H1 (cell line): Measurements from ENCODE around the gene FXYD5. TPM values are rescaled to one million over a fixed set of nuclear protein-coding genes. Genes with fewer than 3 reads are reported as not detected.

ENCODE experiments used
- BCL11A ChIP-seq, 2 experiments: IDR thresholded peaks; one replicate each; pipeline ENCODE4 v1.6.1; 2011; ENCODE audit warnings: low read depth in 2 of 2, low read length in 2 of 2, mild to moderate bottlenecking in 2 of 2
- CHD2 ChIP-seq: IDR thresholded peaks from 2 replicates; pipeline ENCODE4 v1.6.1; 2012; ENCODE audit warnings: low read length, improper control_type of control experiment
- EP300 ChIP-seq, 2 experiments: IDR thresholded peaks; 1 replicate in 1 of 2; 2 replicates in 1 of 2; pipeline ENCODE4 v1.6.1; 2011 to 2012; ENCODE audit warnings: low read depth in 2 of 2, low read length in 2 of 2, mild to moderate bottlenecking in 2 of 2, borderline replicate concordance in 1 of 2, inconsistent platforms in 1 of 2, moderate library complexity in 1 of 2
- HDAC2 ChIP-seq, 2 experiments: fragments of 300-600 bp in 1 of 2; sonication (generic) in 1 of 2; IDR thresholded peaks; 2 replicates each; pipeline ENCODE4 v1.6.1; 2011 to 2012; ENCODE audit warnings: low read depth in 2 of 2, low read length in 2 of 2, mild to moderate bottlenecking in 2 of 2, moderate library complexity in 2 of 2, borderline replicate concordance in 1 of 2, inconsistent platforms in 1 of 2
- MAFK ChIP-seq: IDR thresholded peaks from 2 replicates; pipeline ENCODE4 v1.6.1; 2012; ENCODE audit warnings: low read depth, mild to moderate bottlenecking, improper control_type of control experiment, low read length
- SP1 ChIP-seq: IDR thresholded peaks from 2 replicates; pipeline ENCODE4 v1.6.1; 2011; ENCODE audit warnings: low read depth, low read length
- TEAD4 ChIP-seq: IDR thresholded peaks from 2 replicates; pipeline ENCODE4 v1.6.1; 2012; ENCODE audit warnings: low read depth, low read length, inconsistent platforms, mixed read lengths
- polyA plus RNA-seq, 7 experiments: library from polyadenylated mRNA; depleted of rRNA in 3 of 7; stranded (reverse) in 5 of 7; unstranded in 2 of 7; fragments of >200 nt in 5 of 7; fragments of 200-250 nt in 2 of 7; gene quantifications; 1 replicate in 5 of 7; 2 replicates in 1 of 7; 4 replicates in 1 of 7; pipeline versions ENCODE4 v1.2.1 to v1.2.3, GENCODE V29; 2011 to 2013; ENCODE audit warnings: missing spikeins in 2 of 7, mixed read lengths in 2 of 7
- total RNA-seq: library from RNA; stranded (reverse); fragmentation: NEBNext Ultra II Directional; extraction: Animal tissue kit (Norgen Biotek cat#: 25700); gene quantifications from 2 replicates; pipeline ENCODE4 v1.2.1, GENCODE V29; 2021
- TF ChIP-seq, protein P1 (sequence below): fragments of 300-600 bp; sonication (generic); IDR thresholded peaks from 2 replicates; pipeline ENCODE4 v1.7.1; 2012; ENCODE audit warnings: low read length, moderate library complexity, mild to moderate bottlenecking, inconsistent platforms; ENCODE audit not compliant: insufficient replicate concordance
- TF ChIP-seq, protein P2 (sequence below): IDR thresholded peaks from 2 replicates; pipeline ENCODE4 v1.6.1; 2011; ENCODE audit warnings: low read length, improper control_type of control experiment

Gene FXYD5
- total and polyA plus RNA-seq, 2 of the 8 experiments (the other 6 are each of a cell fraction or from before 2014, with no cell fraction given): 99.0 to 191 TPM

DNA sequence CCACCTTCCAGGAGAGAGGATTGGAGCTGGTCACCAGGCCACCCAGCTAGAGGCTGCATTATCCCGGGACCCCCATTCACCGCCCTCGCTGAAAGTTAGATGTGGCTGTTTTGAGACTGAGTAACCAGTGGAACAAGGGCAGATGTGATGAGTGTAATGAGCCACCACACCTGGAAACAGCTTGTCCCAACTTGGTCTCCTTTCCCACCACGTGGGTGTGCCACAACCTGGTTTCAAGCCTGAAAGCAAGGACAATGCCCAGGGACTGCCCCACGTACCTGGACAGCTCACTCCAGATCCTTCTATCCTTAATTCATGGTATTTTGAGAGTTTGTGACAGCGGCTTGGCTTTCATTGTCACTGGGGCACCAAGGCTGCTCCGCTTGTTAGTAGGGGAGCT, 26.7 kb upstream of the FXYD5 start (continued):
- TF ChIP-seq, protein P1, sequence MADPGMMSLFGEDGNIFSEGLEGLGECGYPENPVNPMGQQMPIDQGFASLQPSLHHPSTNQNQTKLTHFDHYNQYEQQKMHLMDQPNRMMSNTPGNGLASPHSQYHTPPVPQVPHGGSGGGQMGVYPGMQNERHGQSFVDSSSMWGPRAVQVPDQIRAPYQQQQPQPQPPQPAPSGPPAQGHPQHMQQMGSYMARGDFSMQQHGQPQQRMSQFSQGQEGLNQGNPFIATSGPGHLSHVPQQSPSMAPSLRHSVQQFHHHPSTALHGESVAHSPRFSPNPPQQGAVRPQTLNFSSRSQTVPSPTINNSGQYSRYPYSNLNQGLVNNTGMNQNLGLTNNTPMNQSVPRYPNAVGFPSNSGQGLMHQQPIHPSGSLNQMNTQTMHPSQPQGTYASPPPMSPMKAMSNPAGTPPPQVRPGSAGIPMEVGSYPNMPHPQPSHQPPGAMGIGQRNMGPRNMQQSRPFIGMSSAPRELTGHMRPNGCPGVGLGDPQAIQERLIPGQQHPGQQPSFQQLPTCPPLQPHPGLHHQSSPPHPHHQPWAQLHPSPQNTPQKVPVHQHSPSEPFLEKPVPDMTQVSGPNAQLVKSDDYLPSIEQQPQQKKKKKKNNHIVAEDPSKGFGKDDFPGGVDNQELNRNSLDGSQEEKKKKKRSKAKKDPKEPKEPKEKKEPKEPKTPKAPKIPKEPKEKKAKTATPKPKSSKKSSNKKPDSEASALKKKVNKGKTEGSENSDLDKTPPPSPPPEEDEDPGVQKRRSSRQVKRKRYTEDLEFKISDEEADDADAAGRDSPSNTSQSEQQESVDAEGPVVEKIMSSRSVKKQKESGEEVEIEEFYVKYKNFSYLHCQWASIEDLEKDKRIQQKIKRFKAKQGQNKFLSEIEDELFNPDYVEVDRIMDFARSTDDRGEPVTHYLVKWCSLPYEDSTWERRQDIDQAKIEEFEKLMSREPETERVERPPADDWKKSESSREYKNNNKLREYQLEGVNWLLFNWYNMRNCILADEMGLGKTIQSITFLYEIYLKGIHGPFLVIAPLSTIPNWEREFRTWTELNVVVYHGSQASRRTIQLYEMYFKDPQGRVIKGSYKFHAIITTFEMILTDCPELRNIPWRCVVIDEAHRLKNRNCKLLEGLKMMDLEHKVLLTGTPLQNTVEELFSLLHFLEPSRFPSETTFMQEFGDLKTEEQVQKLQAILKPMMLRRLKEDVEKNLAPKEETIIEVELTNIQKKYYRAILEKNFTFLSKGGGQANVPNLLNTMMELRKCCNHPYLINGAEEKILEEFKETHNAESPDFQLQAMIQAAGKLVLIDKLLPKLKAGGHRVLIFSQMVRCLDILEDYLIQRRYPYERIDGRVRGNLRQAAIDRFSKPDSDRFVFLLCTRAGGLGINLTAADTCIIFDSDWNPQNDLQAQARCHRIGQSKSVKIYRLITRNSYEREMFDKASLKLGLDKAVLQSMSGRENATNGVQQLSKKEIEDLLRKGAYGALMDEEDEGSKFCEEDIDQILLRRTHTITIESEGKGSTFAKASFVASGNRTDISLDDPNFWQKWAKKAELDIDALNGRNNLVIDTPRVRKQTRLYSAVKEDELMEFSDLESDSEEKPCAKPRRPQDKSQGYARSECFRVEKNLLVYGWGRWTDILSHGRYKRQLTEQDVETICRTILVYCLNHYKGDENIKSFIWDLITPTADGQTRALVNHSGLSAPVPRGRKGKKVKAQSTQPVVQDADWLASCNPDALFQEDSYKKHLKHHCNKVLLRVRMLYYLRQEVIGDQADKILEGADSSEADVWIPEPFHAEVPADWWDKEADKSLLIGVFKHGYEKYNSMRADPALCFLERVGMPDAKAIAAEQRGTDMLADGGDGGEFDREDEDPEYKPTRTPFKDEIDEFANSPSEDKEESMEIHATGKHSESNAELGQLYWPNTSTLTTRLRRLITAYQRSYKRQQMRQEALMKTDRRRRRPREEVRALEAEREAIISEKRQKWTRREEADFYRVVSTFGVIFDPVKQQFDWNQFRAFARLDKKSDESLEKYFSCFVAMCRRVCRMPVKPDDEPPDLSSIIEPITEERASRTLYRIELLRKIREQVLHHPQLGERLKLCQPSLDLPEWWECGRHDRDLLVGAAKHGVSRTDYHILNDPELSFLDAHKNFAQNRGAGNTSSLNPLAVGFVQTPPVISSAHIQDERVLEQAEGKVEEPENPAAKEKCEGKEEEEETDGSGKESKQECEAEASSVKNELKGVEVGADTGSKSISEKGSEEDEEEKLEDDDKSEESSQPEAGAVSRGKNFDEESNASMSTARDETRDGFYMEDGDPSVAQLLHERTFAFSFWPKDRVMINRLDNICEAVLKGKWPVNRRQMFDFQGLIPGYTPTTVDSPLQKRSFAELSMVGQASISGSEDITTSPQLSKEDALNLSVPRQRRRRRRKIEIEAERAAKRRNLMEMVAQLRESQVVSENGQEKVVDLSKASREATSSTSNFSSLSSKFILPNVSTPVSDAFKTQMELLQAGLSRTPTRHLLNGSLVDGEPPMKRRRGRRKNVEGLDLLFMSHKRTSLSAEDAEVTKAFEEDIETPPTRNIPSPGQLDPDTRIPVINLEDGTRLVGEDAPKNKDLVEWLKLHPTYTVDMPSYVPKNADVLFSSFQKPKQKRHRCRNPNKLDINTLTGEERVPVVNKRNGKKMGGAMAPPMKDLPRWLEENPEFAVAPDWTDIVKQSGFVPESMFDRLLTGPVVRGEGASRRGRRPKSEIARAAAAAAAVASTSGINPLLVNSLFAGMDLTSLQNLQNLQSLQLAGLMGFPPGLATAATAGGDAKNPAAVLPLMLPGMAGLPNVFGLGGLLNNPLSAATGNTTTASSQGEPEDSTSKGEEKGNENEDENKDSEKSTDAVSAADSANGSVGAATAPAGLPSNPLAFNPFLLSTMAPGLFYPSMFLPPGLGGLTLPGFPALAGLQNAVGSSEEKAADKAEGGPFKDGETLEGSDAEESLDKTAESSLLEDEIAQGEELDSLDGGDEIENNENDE: no peak
- TF ChIP-seq MAFK (no peak), EP300 (IDR thresholded peaks at IDR 0.05; ENCODE audit: borderline replicate concordance in 1 of 2, low read depth in 2 of 2, low read length in 2 of 2) (no peak), TEAD4 (no peak), SP1 (no peak), CHD2 (no peak), HDAC2 (IDR thresholded peaks at IDR 0.05; ENCODE audit: borderline replicate concordance in 1 of 2, low read depth in 2 of 2, low read length in 2 of 2) (no peak), BCL11A (IDR thresholded peaks at IDR 0.05; ENCODE audit: low read depth in 2 of 2, low read length in 2 of 2) (no peak)
- TF ChIP-seq, protein P2, sequence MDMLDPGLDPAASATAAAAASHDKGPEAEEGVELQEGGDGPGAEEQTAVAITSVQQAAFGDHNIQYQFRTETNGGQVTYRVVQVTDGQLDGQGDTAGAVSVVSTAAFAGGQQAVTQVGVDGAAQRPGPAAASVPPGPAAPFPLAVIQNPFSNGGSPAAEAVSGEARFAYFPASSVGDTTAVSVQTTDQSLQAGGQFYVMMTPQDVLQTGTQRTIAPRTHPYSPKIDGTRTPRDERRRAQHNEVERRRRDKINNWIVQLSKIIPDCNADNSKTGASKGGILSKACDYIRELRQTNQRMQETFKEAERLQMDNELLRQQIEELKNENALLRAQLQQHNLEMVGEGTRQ: no peak
- TF ChIP-seq, all 59 proteins: peak for 0
